ENCODE results near the gene TESPA1.

DNA sequence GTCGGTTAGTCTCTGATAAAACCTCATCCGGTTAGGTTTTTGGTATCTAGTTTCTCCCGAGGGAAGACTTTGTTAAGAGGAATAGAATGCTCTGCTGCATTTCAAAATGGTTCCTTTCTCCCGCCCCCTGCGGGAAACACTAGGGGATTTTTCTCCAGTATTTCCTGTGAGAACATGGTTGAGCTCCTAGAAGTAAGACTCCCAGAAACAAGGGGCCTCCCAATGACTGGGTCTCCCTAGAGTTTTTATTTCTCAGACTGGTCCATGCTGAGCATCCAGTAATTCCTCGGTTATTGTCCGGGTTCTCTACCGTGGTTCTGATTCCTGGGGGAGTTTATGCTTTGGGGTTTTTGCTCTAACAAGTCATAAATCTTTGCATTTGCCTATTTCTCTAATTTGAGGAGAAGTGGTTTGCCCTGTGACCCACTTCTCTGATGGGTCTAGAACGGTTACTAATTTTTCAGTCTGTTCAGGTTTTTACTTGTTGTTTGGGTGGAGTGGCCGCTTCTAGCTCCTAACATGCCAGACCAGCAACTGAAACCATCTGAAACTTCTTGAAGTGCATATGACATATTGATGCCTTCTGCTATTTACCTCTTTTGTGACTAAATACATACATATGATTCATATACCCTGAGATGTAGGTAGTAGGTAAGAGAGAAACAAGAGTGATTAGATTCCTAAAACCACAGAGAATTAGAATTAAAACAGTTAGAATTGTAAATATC, 25.1 kb downstream of the TESPA1 start:
- TF ChIP-seq, protein P1, sequence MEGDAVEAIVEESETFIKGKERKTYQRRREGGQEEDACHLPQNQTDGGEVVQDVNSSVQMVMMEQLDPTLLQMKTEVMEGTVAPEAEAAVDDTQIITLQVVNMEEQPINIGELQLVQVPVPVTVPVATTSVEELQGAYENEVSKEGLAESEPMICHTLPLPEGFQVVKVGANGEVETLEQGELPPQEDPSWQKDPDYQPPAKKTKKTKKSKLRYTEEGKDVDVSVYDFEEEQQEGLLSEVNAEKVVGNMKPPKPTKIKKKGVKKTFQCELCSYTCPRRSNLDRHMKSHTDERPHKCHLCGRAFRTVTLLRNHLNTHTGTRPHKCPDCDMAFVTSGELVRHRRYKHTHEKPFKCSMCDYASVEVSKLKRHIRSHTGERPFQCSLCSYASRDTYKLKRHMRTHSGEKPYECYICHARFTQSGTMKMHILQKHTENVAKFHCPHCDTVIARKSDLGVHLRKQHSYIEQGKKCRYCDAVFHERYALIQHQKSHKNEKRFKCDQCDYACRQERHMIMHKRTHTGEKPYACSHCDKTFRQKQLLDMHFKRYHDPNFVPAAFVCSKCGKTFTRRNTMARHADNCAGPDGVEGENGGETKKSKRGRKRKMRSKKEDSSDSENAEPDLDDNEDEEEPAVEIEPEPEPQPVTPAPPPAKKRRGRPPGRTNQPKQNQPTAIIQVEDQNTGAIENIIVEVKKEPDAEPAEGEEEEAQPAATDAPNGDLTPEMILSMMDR (IDR thresholded peaks at IDR 0.05) = no peak
- TF ChIP-seq SIN3A (IDR thresholded peaks at IDR 0.05; ENCODE audit: borderline replicate concordance, insufficient read depth, low read depth, low read length) (no peak), TCF7L2 (IDR thresholded peaks at IDR 0.05; ENCODE audit: low read depth, low read length) (no peak), POLR2AphosphoS5 (IDR thresholded peaks at IDR 0.05; ENCODE audit: low read depth, low read length) (no peak)
